OCI-LY1 (cell line): ENCODE data around the gene F2R.

Experiments used
- H2AFZ ChIP-seq: fragments of 200-600 bp; sonication (generic), shearing (Covaris generic); 2 replicates; pipeline ENCODE4 v1.6.0; 2014; ENCODE audit warnings: antibody characterized with exemption, mild to moderate bottlenecking, low read length
- H3F3A ChIP-seq: fragments of 200-600 bp; sonication (generic), shearing (Covaris generic); 2 replicates; pipeline ENCODE4 v1.6.0; 2014; ENCODE audit warnings: mild to moderate bottlenecking, antibody characterized with exemption, low read length, moderate library complexity; ENCODE audit not compliant: insufficient read depth
- H3K27ac ChIP-seq: fragments of 200-600 bp; sonication (generic); 2 replicates; pipeline ENCODE4 v1.5.1; 2014; ENCODE audit warnings: low read length, mixed run types, mild to moderate bottlenecking, low read depth; ENCODE audit not compliant: poor library complexity, severe bottlenecking
- H3K27me3 ChIP-seq: fragments of 200-600 bp; sonication (generic); 2 replicates; pipeline ENCODE4 v1.6.0; 2014; ENCODE audit warnings: antibody characterized with exemption, mild to moderate bottlenecking, low read length, moderate library complexity; ENCODE audit not compliant: insufficient read depth
- H3K36me3 ChIP-seq: fragments of 200-600 bp; sonication (generic); 2 replicates; pipeline ENCODE4 v1.6.1; 2014; ENCODE audit warnings: mild to moderate bottlenecking, antibody characterized with exemption, low read length, moderate library complexity, mixed read lengths; ENCODE audit not compliant: insufficient read depth
- H3K4me1 ChIP-seq: fragments of 200-600 bp; sonication (generic); 2 replicates; pipeline ENCODE4 v1.5.1; 2014; ENCODE audit warnings: mild to moderate bottlenecking, low read length, moderate library complexity; ENCODE audit not compliant: insufficient read depth, severe bottlenecking
- H3K4me2 ChIP-seq: fragments of 200-600 bp; sonication (generic), shearing (Covaris generic); 2 replicates; pipeline ENCODE4 v1.6.1; 2014; ENCODE audit warnings: low read length
- H3K4me3 ChIP-seq: fragments of 200-600 bp; sonication (generic); 2 replicates; pipeline ENCODE4 v1.5.1; 2014; ENCODE audit warnings: low read length, low read depth, mild to moderate bottlenecking, mixed read lengths; ENCODE audit not compliant: poor library complexity, severe bottlenecking
- H3K79me2 ChIP-seq: fragments of 200-600 bp; shearing (Covaris generic); 2 replicates; pipeline ENCODE4 v1.6.1; 2016; ENCODE audit warnings: mixed run types, low read length, mixed read lengths; ENCODE audit not compliant: insufficient read depth
- H3K9ac ChIP-seq: fragments of 200-600 bp; sonication (generic), shearing (Covaris generic); 2 replicates; pipeline ENCODE4 v1.6.1; 2014; ENCODE audit warnings: mild to moderate bottlenecking, low read length, mixed read lengths
- H3K9me2 ChIP-seq: fragments of 200-600 bp; sonication (generic), shearing (Covaris generic); 2 replicates; pipeline ENCODE4 v1.6.1; 2014; ENCODE audit warnings: low read depth, mild to moderate bottlenecking, low read length, mixed read lengths
- H3K9me3 ChIP-seq: fragments of 200-600 bp; shearing (Covaris generic); 2 replicates; pipeline ENCODE4 v1.6.1; 2014; ENCODE audit warnings: low read length, mixed read lengths
- H4K20me1 ChIP-seq: fragments of 200-600 bp; sonication (generic), shearing (Covaris generic); 2 replicates; pipeline ENCODE4 v1.6.0; 2016; ENCODE audit warnings: mild to moderate bottlenecking, low read length; ENCODE audit not compliant: insufficient read depth
- EZH2 ChIP-seq: fragments of 200-600 bp; sonication (generic), shearing (Covaris generic); IDR thresholded peaks from 2 replicates; pipeline ENCODE4 v1.8.0; 2017; ENCODE audit warnings: borderline replicate concordance, mixed run types, mild to moderate bottlenecking, antibody characterized with exemption, low read length, moderate library complexity, mixed read lengths
- TF ChIP-seq, protein P1 (sequence below): fragments of 200-600 bp; sonication (generic), shearing (Covaris generic); IDR thresholded peaks from 2 replicates; pipeline ENCODE4 v1.5.1; 2017; ENCODE audit warnings: mild to moderate bottlenecking, antibody characterized with exemption, low read length, moderate library complexity, mixed read lengths

The F2R gene

GRCh38 chr5:76723266-76723665 is 7.3 kb downstream of the F2R start:
- H3K9ac ChIP-seq, result no peak overlapping the region
- H4K20me1 ChIP-seq, result no peaks in the 10 kb centered on the region
- no peaks in the 10 kb centered on the region for H3K9me3 ChIP-seq
- no peaks in the 10 kb centered on the region for H3F3A ChIP-seq
- no peak overlapping the region for H3K27ac ChIP-seq
- H3K79me2 ChIP-seq, result no peaks in the 10 kb centered on the region
- TF ChIP-seq, protein P1, sequence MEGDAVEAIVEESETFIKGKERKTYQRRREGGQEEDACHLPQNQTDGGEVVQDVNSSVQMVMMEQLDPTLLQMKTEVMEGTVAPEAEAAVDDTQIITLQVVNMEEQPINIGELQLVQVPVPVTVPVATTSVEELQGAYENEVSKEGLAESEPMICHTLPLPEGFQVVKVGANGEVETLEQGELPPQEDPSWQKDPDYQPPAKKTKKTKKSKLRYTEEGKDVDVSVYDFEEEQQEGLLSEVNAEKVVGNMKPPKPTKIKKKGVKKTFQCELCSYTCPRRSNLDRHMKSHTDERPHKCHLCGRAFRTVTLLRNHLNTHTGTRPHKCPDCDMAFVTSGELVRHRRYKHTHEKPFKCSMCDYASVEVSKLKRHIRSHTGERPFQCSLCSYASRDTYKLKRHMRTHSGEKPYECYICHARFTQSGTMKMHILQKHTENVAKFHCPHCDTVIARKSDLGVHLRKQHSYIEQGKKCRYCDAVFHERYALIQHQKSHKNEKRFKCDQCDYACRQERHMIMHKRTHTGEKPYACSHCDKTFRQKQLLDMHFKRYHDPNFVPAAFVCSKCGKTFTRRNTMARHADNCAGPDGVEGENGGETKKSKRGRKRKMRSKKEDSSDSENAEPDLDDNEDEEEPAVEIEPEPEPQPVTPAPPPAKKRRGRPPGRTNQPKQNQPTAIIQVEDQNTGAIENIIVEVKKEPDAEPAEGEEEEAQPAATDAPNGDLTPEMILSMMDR, result no peak
- no peak for TF ChIP-seq EZH2
- H2AFZ ChIP-seq, result no peak overlapping the region
- no peak overlapping the region for H3K4me2 ChIP-seq
- no peaks in the 10 kb centered on the region for H3K27me3 ChIP-seq
- no peaks in the 10 kb centered on the region for H3K9me2 ChIP-seq
- H3K4me1 ChIP-seq, result no peaks in the 10 kb centered on the region
- no peak overlapping the region for H3K4me3 ChIP-seq
- no peaks in the 10 kb centered on the region for H3K36me3 ChIP-seq

DNA sequence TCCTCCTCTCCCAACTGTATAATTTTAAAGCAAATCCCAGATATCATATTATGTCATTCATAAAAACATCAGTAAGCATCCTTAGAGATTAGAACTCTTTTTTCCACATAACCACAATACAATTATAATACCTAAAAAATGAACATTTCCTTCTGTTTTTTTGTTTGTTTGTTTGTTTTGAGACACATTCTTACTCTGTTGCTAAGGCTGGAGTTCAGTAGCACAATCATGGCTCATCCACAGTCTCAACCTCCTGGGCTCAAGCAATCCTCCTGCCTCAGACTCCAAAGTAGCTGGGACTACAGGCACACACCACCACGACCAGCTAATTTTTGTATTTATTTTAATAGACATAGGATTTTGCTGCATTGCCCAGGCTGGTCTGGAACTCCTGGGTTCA is 8.0 kb downstream of the F2R start:
- H3K4me3 ChIP-seq, result no peak overlapping the region
- no peak overlapping the region for H3K27ac ChIP-seq
- H3K9me3 ChIP-seq, result no peaks in the 10 kb centered on the region
- H3K9ac ChIP-seq, result no peak overlapping the region
- H3K9me2 ChIP-seq, result no peaks in the 10 kb centered on the region
- no peak overlapping the region for H3K4me2 ChIP-seq
- H3K79me2 ChIP-seq, result no peaks in the 10 kb centered on the region
- H3K27me3 ChIP-seq, result no peaks in the 10 kb centered on the region
- H3K4me1 ChIP-seq, result no peaks in the 10 kb centered on the region
- H4K20me1 ChIP-seq, result no peaks in the 10 kb centered on the region
- H3K36me3 ChIP-seq, result no peaks in the 10 kb centered on the region
- TF ChIP-seq EZH2, result no peak
- TF ChIP-seq, protein P1, result no peak
- H3F3A ChIP-seq, result no peaks in the 10 kb centered on the region
- H2AFZ ChIP-seq, result no peak overlapping the region

DNA sequence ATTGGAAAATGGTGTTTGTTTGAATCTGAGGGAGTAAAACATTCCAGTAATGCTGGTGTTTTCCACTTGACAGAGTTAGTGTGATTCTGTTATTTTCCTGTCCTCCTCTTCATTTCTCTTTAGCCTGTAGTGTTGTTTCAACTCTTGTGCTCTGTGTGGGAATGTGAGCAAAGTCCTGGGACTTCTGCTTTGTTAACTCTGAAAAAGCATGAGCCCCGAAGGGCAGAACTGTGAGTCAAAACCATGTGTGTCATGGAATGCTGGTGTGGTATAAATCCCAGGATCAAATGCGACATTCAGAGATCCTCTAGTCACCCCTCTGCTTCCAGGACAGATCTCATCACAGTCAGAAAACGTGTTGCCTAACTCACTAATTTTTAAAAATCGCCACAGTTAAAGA is 8.9 kb downstream of the F2R start:
- TF ChIP-seq, protein P1, result no peak
- TF ChIP-seq EZH2, result no peak
- Histone ChIP-seq H3K9ac (no peak overlapping the region), H3K36me3 (no peaks in the 10 kb centered on the region), H3F3A (no peaks in the 10 kb centered on the region), H3K27ac (no peak overlapping the region), H3K4me3 (no peak overlapping the region), H3K9me2 (no peaks in the 10 kb centered on the region), H3K4me1 (no peaks in the 10 kb centered on the region), H3K79me2 (no peaks in the 10 kb centered on the region), H4K20me1 (no peaks in the 10 kb centered on the region), H3K4me2 (no peak overlapping the region), H3K27me3 (no peaks in the 10 kb centered on the region), H2AFZ (no peak overlapping the region), H3K9me3 (peaks cover 8% of the 10 kb centered on the region)
